Caco-2 (cell line): ENCODE data around the gene WDFY2. TPM values are rescaled to one million over a fixed set of nuclear protein-coding genes. Genes with fewer than 3 reads are reported as not detected.

Experiments used
- BruUV-seq: library from RNA; stranded (reverse); fragments of 400-500 nt; replicated peaks from 2 replicates; lab custom pipeline; 2021; lab: Mats Ljungman, UMichigan
- CTCF ChIA-PET: fragments of 300-600 bp; sonication (Branson Sonifier 250); formaldehyde crosslinking; loops from one replicate; lab custom pipeline; 2022; ENCODE audit warnings: antibody characterized with exemption; lab: Charles Lee
- POLR2A ChIA-PET: fragments of 300-600 bp; sonication (Branson Sonifier 250); formaldehyde crosslinking; loops from one replicate; lab custom pipeline; 2022; ENCODE audit warnings: antibody characterized with exemption; lab: Charles Lee
- DNase-seq, 2 experiments: peaks; one replicate each; pipeline versions ENCODE4 v3.0.0 to v3.0.0-alpha.2; 2020 to 2022
- H3K27me3 ChIP-seq: replicated peaks from 2 replicates; pipeline ENCODE4 v1.6.0; 2011; ENCODE audit warnings: low read length; ENCODE audit not compliant: control insufficient read depth, insufficient read depth
- H3K36me3 ChIP-seq: 2 replicates; pipeline ENCODE4 v1.5.1; 2011; ENCODE audit warnings: low read length; ENCODE audit not compliant: control insufficient read depth, insufficient read depth
- H3K4me1 ChIP-seq: fragments of 250-450 bp; sonication (Bioruptor Pico); 2 replicates; pipeline ENCODE4 v1.5.1; 2020; ENCODE audit warnings: mild to moderate bottlenecking
- H3K4me3 ChIP-seq: 2 replicates; pipeline ENCODE4 v1.5.1; 2011; ENCODE audit warnings: low read depth, mild to moderate bottlenecking, control low read depth, low read length
- H3K9me3 ChIP-seq: fragments of 250-450 bp; sonication (Bioruptor Pico); 2 replicates; pipeline ENCODE4 v1.5.1; 2020; ENCODE audit warnings: mild to moderate bottlenecking, moderate library complexity
- H3K27ac Mint-ChIP-seq: one replicate; pipeline ENCODE4 v1.8.0; 2022; ENCODE audit warnings: mixed read lengths; ENCODE audit not compliant: unreplicated experiment
- H3K27me3 Mint-ChIP-seq: one replicate; pipeline ENCODE4 v1.8.0; 2022; ENCODE audit warnings: mixed read lengths; ENCODE audit not compliant: insufficient read depth, unreplicated experiment
- H3K36me3 Mint-ChIP-seq: one replicate; pipeline ENCODE4 v1.8.0; 2022; ENCODE audit warnings: mild to moderate bottlenecking, mixed read lengths; ENCODE audit not compliant: insufficient read depth, unreplicated experiment
- H3K4me1 Mint-ChIP-seq: one replicate; pipeline ENCODE4 v1.8.0; 2022; ENCODE audit warnings: low read depth, mixed read lengths; ENCODE audit not compliant: unreplicated experiment
- H3K4me3 Mint-ChIP-seq: one replicate; pipeline ENCODE4 v1.8.0; 2022; ENCODE audit warnings: mild to moderate bottlenecking, moderate library complexity, mixed read lengths; ENCODE audit not compliant: unreplicated experiment
- H3K9me3 Mint-ChIP-seq: one replicate; pipeline ENCODE4 v1.8.0; 2022; ENCODE audit warnings: mixed read lengths; ENCODE audit not compliant: unreplicated experiment
- CTCF ChIP-seq, 2 experiments: fragments of 200-600 bp in 1 of 2; IDR thresholded peaks; 1 replicate in 1 of 2; 2 replicates in 1 of 2; pipeline versions ENCODE4 v1.5.1 to v1.8.0; 2011 to 2022; ENCODE audit warnings: antibody characterized with exemption in 1 of 2, control low read depth in 1 of 2, inconsistent platforms in 1 of 2, low read depth in 1 of 2, low read length in 1 of 2, mild to moderate bottlenecking in 1 of 2, moderate library complexity in 1 of 2; ENCODE audit not compliant: insufficient read depth in 1 of 2, severe bottlenecking in 1 of 2, unreplicated experiment in 1 of 2
- intact Hi-C: fragments of 100-400 bp; cut with micrococcal nuclease; formaldehyde crosslinking; loops from one replicate; pipeline ENCODE4 v1.10.0; 2022; ENCODE audit not compliant: unreplicated experiment
- total RNA-seq: library from RNA; stranded (reverse); gene quantifications from 2 replicates; pipeline ENCODE4 v1.2.3, GENCODE V29; 2022

WDFY2 gene
- total RNA-seq, 1 experiment from 2014 or later: 9.2 TPM

- H3K4me3 ChIP-seq: no peak overlapping the region
- H3K4me1 Mint-ChIP-seq: peaks cover 9% of the 10 kb centered on the region
- H3K27me3 Mint-ChIP-seq: no peaks in the 10 kb centered on the region
- peaks cover 8% of the 10 kb centered on the region; the same call in 1 of the 2 replicates for H3K4me1 ChIP-seq
- H3K9me3 ChIP-seq: no peaks in the 10 kb centered on the region
- H3K27me3 ChIP-seq: no peaks in the 10 kb centered on the region
- no peaks in the 10 kb centered on the region for H3K9me3 Mint-ChIP-seq
- TF ChIP-seq CTCF (IDR thresholded peaks at IDR 0.05; ENCODE audit: insufficient read depth in 1 of 2, low read depth in 1 of 2, low read length in 1 of 2, severe bottlenecking in 1 of 2, unreplicated experiment in 1 of 2): no peak
- POLR2A ChIA-PET: no interaction called here
- intact Hi-C loops: loop anchor here (10.0 kb wide), 1 partner anchor 648 kb away; the partner anchor contains the start of genes CKAP2 and VPS36
- no peaks in the 10 kb centered on the region for H3K36me3 ChIP-seq
- CTCF ChIA-PET: no interaction called here
- H3K27ac Mint-ChIP-seq: no peak overlapping the region
- H3K36me3 Mint-ChIP-seq: peaks cover 15% of the 10 kb centered on the region
- DNase-seq: no peak
- BruUV-seq: no TSS peak
- no peak overlapping the region for H3K4me3 Mint-ChIP-seq
Measured at GRCh38 chr13:51807041-51807440, 222.8 kb downstream of the WDFY2 start.

- no peaks in the 10 kb centered on the region for H3K27me3 Mint-ChIP-seq
- H3K4me3 Mint-ChIP-seq: no peak overlapping the region
- H3K27me3 ChIP-seq: no peaks in the 10 kb centered on the region
- BruUV-seq: no TSS peak
- H3K4me1 ChIP-seq: no peaks in the 10 kb centered on the region
- H3K4me3 ChIP-seq: no peak overlapping the region
- no peak for TF ChIP-seq CTCF (IDR thresholded peaks at IDR 0.05; ENCODE audit: insufficient read depth in 1 of 2, low read depth in 1 of 2, low read length in 1 of 2, severe bottlenecking in 1 of 2, unreplicated experiment in 1 of 2)
- peaks cover 9% of the 10 kb centered on the region for H3K4me1 Mint-ChIP-seq
- CTCF ChIA-PET: no interaction called here
- POLR2A ChIA-PET: no interaction called here
- no peaks in the 10 kb centered on the region for H3K9me3 ChIP-seq
- DNase-seq: no peak
- H3K36me3 ChIP-seq: no peaks in the 10 kb centered on the region
- H3K27ac Mint-ChIP-seq: no peak overlapping the region
- peaks cover 11% of the 10 kb centered on the region for H3K36me3 Mint-ChIP-seq
- H3K9me3 Mint-ChIP-seq: no peaks in the 10 kb centered on the region
- intact Hi-C loops: loop anchor here (10.0 kb wide), 1 partner anchor 646 kb away; the partner anchor contains the start of genes CKAP2 and VPS36
Measured at GRCh38 chr13:51808811-51809210, 224.5 kb downstream of the WDFY2 start.

- H3K4me3 ChIP-seq: no peak overlapping the region
- H3K9me3 ChIP-seq: no peaks in the 10 kb centered on the region
- DNase-seq: no peak
- no peaks in the 10 kb centered on the region for H3K27me3 ChIP-seq
- intact Hi-C loops: no loop called here
- BruUV-seq: no TSS peak
- no peaks in the 10 kb centered on the region for H3K36me3 Mint-ChIP-seq
- H3K27me3 Mint-ChIP-seq: no peaks in the 10 kb centered on the region
- POLR2A ChIA-PET: no interaction called here
- H3K4me3 Mint-ChIP-seq: no peak overlapping the region
- no peak for TF ChIP-seq CTCF (IDR thresholded peaks at IDR 0.05; ENCODE audit: insufficient read depth in 1 of 2, low read depth in 1 of 2, low read length in 1 of 2, severe bottlenecking in 1 of 2, unreplicated experiment in 1 of 2)
- no peak overlapping the region for H3K27ac Mint-ChIP-seq
- H3K9me3 Mint-ChIP-seq: no peaks in the 10 kb centered on the region
- H3K4me1 ChIP-seq: no peaks in the 10 kb centered on the region
- CTCF ChIA-PET: no interaction called here
- peaks cover 5% of the 10 kb centered on the region for H3K4me1 Mint-ChIP-seq
- H3K36me3 ChIP-seq: no peaks in the 10 kb centered on the region
Measured at GRCh38 chr13:51811046-51811445, 226.8 kb downstream of the WDFY2 start.
